Memory B cell (primary cell): ENCODE data around the gene ARHGAP31.
A peak's percentile ranks its signal among the peaks of the same experiment; 100 is the strongest.

ENCODE experiments used
- ATAC-seq: fragments of 150-1000 bp; cut with Tn5 transposase; 2 replicates; pipeline ENCODE4 v1.10.0; 2021; ENCODE audit warnings: low read depth, mild to moderate bottlenecking, moderate library complexity
- DNase-seq, 2 donors: peaks; one replicate each; pipeline ENCODE4 v3.0.0; 2022; ENCODE audit warnings: low spot score in 2 of 2
- H3K27ac Mint-ChIP-seq: one replicate; pipeline ENCODE4 v1.8.0; 2022; ENCODE audit warnings: mild to moderate bottlenecking, moderate library complexity, mixed read lengths
- H3K27me3 Mint-ChIP-seq: one replicate; pipeline ENCODE4 v1.8.0; 2022; ENCODE audit warnings: mixed read lengths
- H3K36me3 Mint-ChIP-seq: one replicate; pipeline ENCODE4 v1.8.0; 2022; ENCODE audit warnings: mild to moderate bottlenecking, mixed read lengths
- H3K4me1 Mint-ChIP-seq: one replicate; pipeline ENCODE4 v1.8.0; 2022; ENCODE audit warnings: mixed read lengths
- H3K4me3 Mint-ChIP-seq: one replicate; pipeline ENCODE4 v1.8.0; 2022; ENCODE audit warnings: mild to moderate bottlenecking, moderate library complexity, mixed read lengths
- H3K9me3 Mint-ChIP-seq: one replicate; pipeline ENCODE4 v1.8.0; 2022; ENCODE audit warnings: mixed read lengths

The ARHGAP31 gene

GRCh38 chr3:119288669-119289403 is 5.3 kb upstream of the ARHGAP31 start:
- DNase-seq (no peak), ATAC-seq (no peak)
- Mint-ChIP-seq H3K9me3 (peaks cover 11% of the 10 kb centered on the region), H3K27ac (no peak overlapping the region), H3K36me3 (peaks cover 7% of the 10 kb centered on the region), H3K27me3 (no peaks in the 10 kb centered on the region), H3K4me1 (peaks cover 20% of the 10 kb centered on the region), H3K4me3 (no peak overlapping the region)

- H3K9me3 Mint-ChIP-seq: peaks cover 10% of the 10 kb centered on the region
- ATAC-seq (no peak), DNase-seq (no peak)
- H3K4me1 Mint-ChIP-seq: peaks cover 20% of the 10 kb centered on the region
- H3K36me3 Mint-ChIP-seq: peaks cover 7% of the 10 kb centered on the region
- H3K27me3 Mint-ChIP-seq: no peaks in the 10 kb centered on the region
- no peak overlapping the region for H3K4me3 Mint-ChIP-seq
- no peak overlapping the region for H3K27ac Mint-ChIP-seq
These were observed 4.8 kb upstream of the ARHGAP31 start for GRCh38 chr3:119289404-119289770.

GRCh38 chr3:119290613-119291012 is 3.6 kb upstream of the ARHGAP31 start:
- no peak overlapping the region for H3K4me3 Mint-ChIP-seq
- no peaks in the 10 kb centered on the region for H3K27me3 Mint-ChIP-seq
- ATAC-seq: no peak
- no peak overlapping the region for H3K27ac Mint-ChIP-seq
- peaks cover 25% of the 10 kb centered on the region for H3K4me1 Mint-ChIP-seq
- no peak for DNase-seq
- peaks cover 4% of the 10 kb centered on the region for H3K36me3 Mint-ChIP-seq
- H3K9me3 Mint-ChIP-seq: peaks cover 10% of the 10 kb centered on the region

- H3K9me3 Mint-ChIP-seq: peaks cover 10% of the 10 kb centered on the region
- no peaks in the 10 kb centered on the region for H3K27me3 Mint-ChIP-seq
- peaks cover 29% of the 10 kb centered on the region for H3K4me1 Mint-ChIP-seq
- H3K36me3 Mint-ChIP-seq: peaks cover 4% of the 10 kb centered on the region
- DNase-seq (no peak), ATAC-seq (no peak)
- no peak overlapping the region for H3K27ac Mint-ChIP-seq
- no peak overlapping the region for H3K4me3 Mint-ChIP-seq
These were observed 3.0 kb upstream of the ARHGAP31 start for GRCh38 chr3:119291062-119291700.

- Mint-ChIP-seq H3K9me3 (peaks cover 3% of the 10 kb centered on the region), H3K4me3 (peak overlapping the region; percentile 48), H3K36me3 (peaks cover 2% of the 10 kb centered on the region), H3K4me1 (peaks cover 40% of the 10 kb centered on the region), H3K27me3 (no peaks in the 10 kb centered on the region), H3K27ac (peak overlapping the region; percentile 97)
- ATAC-seq (no peak), DNase-seq (no peak)
These were observed 1.5 kb upstream of the ARHGAP31 start for GRCh38 chr3:119292666-119293065.

GRCh38 chr3:119293105-119293870 is 895 bp upstream of the ARHGAP31 start:
- H3K27ac Mint-ChIP-seq: peak overlapping the region; percentile 97
- ATAC-seq: no peak
- H3K9me3 Mint-ChIP-seq: no peaks in the 10 kb centered on the region
- DNase-seq: no peak
- peak overlapping the region; percentile 90 for H3K4me3 Mint-ChIP-seq
- H3K27me3 Mint-ChIP-seq: no peaks in the 10 kb centered on the region
- H3K4me1 Mint-ChIP-seq: peaks cover 46% of the 10 kb centered on the region
- H3K36me3 Mint-ChIP-seq: no peaks in the 10 kb centered on the region

- no peaks in the 10 kb centered on the region for H3K36me3 Mint-ChIP-seq
- peak overlapping the region; percentile 90 for H3K4me3 Mint-ChIP-seq
- H3K4me1 Mint-ChIP-seq: peaks cover 40% of the 10 kb centered on the region
- no peak for DNase-seq
- no peaks in the 10 kb centered on the region for H3K9me3 Mint-ChIP-seq
- H3K27ac Mint-ChIP-seq: peak overlapping the region; percentile 97
- H3K27me3 Mint-ChIP-seq: no peaks in the 10 kb centered on the region
- ATAC-seq: peak; percentile 28
These were observed 801 bp downstream of the ARHGAP31 start for GRCh38 chr3:119294696-119295671.

GRCh38 chr3:119295816-119296726 is 1.9 kb downstream of the ARHGAP31 start:
- Mint-ChIP-seq H3K9me3 (no peaks in the 10 kb centered on the region), H3K27ac (peak overlapping the region; percentile 97), H3K4me1 (peaks cover 46% of the 10 kb centered on the region), H3K36me3 (no peaks in the 10 kb centered on the region), H3K27me3 (no peaks in the 10 kb centered on the region), H3K4me3 (peak overlapping the region; percentile 90)
- no peak for DNase-seq
- no peak for ATAC-seq

- Mint-ChIP-seq H3K4me3 (peak overlapping the region; percentile 64), H3K27me3 (no peaks in the 10 kb centered on the region), H3K36me3 (no peaks in the 10 kb centered on the region), H3K27ac (peak overlapping the region; percentile 25), H3K4me1 (peaks cover 52% of the 10 kb centered on the region), H3K9me3 (no peaks in the 10 kb centered on the region)
- no peak for ATAC-seq
- DNase-seq: no peak
These were observed 2.5 kb downstream of the ARHGAP31 start for GRCh38 chr3:119296727-119297122.

- Mint-ChIP-seq H3K4me3 (peak overlapping the region; percentile 1), H3K4me1 (peaks cover 57% of the 10 kb centered on the region), H3K27me3 (no peaks in the 10 kb centered on the region), H3K9me3 (no peaks in the 10 kb centered on the region), H3K36me3 (no peaks in the 10 kb centered on the region), H3K27ac (peak overlapping the region; percentile 25)
- no peak for ATAC-seq
- DNase-seq: no peak
These were observed 3.0 kb downstream of the ARHGAP31 start for GRCh38 chr3:119297169-119297568.

GRCh38 chr3:119298565-119298941 is 4.4 kb downstream of the ARHGAP31 start:
- no peak for ATAC-seq
- Mint-ChIP-seq H3K9me3 (no peaks in the 10 kb centered on the region), H3K4me3 (no peak overlapping the region), H3K27me3 (no peaks in the 10 kb centered on the region), H3K27ac (peak overlapping the region; percentile 46), H3K4me1 (peaks cover 61% of the 10 kb centered on the region), H3K36me3 (no peaks in the 10 kb centered on the region)
- DNase-seq: no peak

- peaks cover 65% of the 10 kb centered on the region for H3K4me1 Mint-ChIP-seq
- ATAC-seq (no peak), DNase-seq (no peak)
- H3K9me3 Mint-ChIP-seq: no peaks in the 10 kb centered on the region
- peaks cover 2% of the 10 kb centered on the region for H3K36me3 Mint-ChIP-seq
- H3K27me3 Mint-ChIP-seq: no peaks in the 10 kb centered on the region
- no peak overlapping the region for H3K4me3 Mint-ChIP-seq
- peak overlapping the region; percentile 78 for H3K27ac Mint-ChIP-seq
These were observed 6.8 kb downstream of the ARHGAP31 start for GRCh38 chr3:119300991-119301391.

GRCh38 chr3:119301662-119302061 is 7.5 kb downstream of the ARHGAP31 start:
- ATAC-seq (no peak), DNase-seq (no peak)
- Mint-ChIP-seq H3K9me3 (no peaks in the 10 kb centered on the region), H3K27ac (peak overlapping the region; percentile 78), H3K27me3 (no peaks in the 10 kb centered on the region), H3K36me3 (peaks cover 2% of the 10 kb centered on the region), H3K4me1 (peaks cover 60% of the 10 kb centered on the region), H3K4me3 (peak overlapping the region; percentile 21)
